OCI-LY1 (cell line): Measurements from ENCODE around the gene KCNJ9.

ENCODE experiments used
- CTCF ChIP-seq: fragments of 200-600 bp; sonication (generic), shearing (Covaris generic); IDR thresholded peaks from 2 replicates; pipeline ENCODE4 v1.5.1; 2017; ENCODE audit warnings: mild to moderate bottlenecking, antibody characterized with exemption, low read length, moderate library complexity, mixed read lengths
- EZH2 ChIP-seq: fragments of 200-600 bp; sonication (generic), shearing (Covaris generic); IDR thresholded peaks from 2 replicates; pipeline ENCODE4 v1.8.0; 2017; ENCODE audit warnings: borderline replicate concordance, mixed run types, mild to moderate bottlenecking, antibody characterized with exemption, low read length, moderate library complexity, mixed read lengths

DNA sequence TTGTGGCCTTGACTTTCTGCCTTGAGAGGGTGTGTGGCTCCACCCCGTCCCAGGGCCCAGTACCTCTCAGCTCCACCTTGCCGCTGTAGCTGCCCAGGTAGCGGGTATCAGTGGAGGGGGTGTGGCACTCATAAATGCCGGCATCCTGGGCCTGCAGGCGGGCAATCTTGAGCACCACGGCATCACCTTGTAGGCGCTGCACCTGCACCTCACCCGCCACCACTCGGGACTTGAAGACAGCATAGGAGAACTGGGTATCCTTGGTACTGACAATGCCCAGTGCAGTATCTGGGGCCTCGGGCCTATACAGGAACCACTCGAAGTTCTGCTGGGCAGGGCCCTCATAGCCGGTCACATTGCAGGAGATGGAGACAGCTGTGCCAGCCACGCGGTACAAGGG is 13.5 kb downstream of the KCNJ9 start:
- TF ChIP-seq CTCF (no peak), EZH2 (no peak)
